ENCODE measurements around the gene ARHGEF19. TPM values are rescaled to one million over a fixed set of nuclear protein-coding genes. Genes with fewer than 3 reads are reported as not detected.
"Not testable (repeated sequence)": the region's sequence is repeated elsewhere in the genome, so short reads cannot be mapped to it uniquely, and the experiment has no call there.

Gene ARHGEF19
- polyA plus RNA-seq, 1 donor, result 2.5 TPM

DNA sequence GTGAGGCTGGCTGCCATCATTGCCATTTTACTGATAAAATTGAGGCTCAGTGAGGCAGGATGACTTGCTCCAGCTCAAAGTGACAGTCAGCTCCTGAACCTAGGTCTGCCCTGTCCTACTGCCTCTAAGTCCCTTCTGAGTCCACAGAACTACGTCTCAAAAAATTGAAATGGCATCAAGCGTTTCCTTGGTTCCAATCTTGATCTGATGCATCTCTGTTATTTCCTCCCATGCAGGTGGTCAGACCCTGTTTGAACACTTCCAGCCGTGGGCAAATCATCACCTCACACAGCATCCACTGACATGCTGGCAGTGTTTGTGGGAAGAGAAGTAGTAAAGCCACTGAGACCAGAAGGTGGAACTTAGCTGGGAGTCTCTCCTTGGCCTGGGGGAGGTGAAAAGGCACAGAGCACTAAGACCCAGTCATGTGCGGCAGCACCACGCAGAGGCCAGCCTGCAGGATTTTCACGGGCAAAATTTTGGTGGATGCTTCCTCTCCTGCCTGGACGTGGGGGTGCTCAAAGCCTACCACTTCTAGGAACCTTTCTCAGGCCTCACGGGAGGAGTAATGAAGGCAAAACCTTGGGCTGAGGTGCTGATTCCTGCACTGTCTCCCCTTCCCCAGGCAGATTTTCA, 32.3 kb upstream of the ARHGEF19 start:
- DNase-seq (ENCODE audit: low read depth), result no peak

DNA sequence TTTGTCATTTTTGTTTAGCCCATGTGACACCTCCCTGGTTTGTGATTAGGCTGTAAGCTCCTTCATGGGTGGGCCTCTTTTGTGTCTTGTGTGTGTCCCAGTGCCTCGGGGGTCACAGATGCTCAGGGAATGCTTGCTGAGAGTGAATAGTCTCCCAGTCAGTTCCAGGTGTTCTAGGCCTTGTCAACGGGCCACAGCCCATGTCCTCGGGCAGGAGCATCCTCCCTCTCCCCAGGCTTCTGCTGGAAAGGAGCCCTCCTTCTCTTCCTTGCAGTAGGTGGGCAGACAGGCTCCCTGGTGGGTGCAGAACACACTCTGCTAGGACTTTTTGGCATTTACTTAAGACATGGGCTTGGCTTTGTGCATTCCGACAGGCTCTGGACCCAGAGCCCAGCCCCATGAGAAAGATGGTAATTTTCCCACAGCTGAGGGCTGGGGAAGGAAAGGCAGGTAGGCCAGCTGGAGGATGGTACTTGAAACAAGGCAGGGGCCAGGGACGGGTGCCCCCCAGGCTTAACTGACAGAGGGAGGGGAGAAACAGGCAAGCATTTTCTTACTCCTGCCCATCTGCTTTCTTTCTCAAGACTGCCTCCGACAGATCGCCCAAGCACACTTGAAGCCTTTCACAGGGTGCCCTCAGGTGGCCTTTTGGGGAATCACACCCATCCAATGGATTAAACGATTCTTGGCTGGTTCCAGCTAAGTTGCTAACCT, 31.6 kb upstream of the ARHGEF19 start:
- DNase-seq (ENCODE audit: low read depth), result no peak

DNA sequence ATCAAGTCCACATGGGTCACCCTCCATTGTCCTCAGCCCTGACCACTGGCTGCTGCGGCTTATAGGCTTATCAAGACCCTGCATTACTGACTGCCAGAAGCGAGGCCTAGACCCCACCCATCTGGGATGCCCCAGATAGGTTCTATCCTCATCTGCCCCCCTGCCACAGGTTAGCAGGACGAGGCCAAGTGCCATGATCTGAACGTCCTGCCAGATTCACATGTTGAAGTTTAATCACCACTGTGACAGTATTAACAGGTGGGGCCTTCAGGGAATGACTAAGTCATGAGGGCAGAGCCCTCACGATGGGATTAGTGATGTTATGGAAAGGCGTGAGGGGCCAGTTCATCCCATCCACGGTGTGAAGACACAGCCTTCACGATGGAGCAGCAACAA, 30.8 kb upstream of the ARHGEF19 start:
- DNase-seq (ENCODE audit: low read depth), result no peak

DNA sequence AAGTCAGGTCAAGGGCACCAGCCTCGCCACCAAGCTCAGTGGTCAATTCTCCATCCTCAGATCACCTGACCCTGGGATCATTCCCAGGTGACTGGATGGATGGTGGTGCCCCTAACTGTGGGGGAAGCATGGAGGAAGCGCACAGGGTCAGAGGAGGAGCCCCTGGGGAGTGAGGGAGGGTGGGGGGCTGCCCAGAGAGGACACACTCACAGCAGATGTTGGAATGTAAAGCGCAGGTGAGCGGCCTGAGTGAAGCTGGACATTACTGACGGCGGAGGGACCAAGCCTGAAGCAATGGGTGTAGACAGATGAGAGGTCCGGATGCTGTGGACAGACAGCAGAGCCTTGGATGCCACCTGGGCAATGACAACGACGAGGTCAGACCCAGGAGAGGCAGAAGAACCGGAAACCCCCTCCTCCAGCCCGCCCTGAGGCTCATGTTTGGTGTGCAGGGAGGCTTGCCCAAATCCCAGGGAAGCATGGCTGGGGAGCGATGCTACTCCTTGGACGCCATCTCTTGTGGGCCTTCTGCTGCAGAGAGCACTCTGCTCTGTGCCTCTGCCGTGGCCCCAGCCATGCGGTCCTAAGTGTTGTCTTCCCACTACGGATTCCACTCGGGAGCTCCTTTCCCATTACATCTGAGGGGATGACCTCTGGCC, 30.2 kb upstream of the ARHGEF19 start:
- no peak for DNase-seq (ENCODE audit: low read depth)

DNA sequence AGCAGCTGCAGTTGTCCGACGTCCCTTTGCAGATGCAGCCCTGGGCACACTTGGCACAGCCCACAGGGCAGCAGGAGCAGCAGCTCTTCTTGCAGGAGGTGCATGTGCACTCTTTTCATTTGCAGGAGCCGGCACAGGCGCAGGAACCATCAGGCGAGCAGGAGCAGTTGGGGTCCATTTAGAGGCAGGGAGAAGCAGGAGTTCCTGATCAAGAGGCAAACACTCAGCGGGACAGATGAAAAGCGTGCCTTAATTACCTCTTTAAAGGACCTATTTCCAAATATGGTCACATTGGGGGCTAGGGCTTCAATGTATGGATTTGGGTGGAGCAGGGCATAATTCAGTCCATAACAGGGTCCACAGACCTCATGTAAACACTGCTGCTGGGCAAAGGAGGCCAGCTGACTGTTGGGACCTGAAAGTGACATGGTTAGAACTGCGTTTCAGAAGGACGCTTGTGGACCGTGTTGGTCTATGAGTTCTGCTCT, 28.8 kb upstream of the ARHGEF19 start:
- no peak for DNase-seq (ENCODE audit: low read depth)

DNA sequence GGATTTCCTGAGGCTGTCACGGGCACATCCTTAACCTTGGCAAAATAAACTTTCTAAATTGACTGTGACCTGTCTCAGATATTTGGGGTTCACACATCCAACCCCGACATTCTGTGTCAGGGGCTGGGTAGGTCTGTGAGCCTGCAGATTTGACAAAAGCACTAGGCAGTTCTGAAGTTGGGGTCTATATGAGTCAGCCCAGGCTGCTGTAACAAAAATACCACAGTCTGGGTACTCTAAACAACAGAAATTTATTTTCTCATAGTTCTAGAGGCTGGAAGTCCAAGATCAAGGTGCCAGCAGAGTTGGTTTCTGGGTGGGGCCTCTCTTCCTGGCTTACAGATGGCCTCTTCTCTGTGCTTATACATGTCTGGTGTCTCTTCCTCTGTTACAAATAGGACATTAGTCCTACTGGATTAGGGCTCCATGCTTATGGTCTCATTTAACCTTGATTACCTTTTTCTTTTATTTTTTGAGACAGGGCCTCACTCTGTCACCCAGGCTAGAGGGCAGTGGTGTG, 27.6 kb upstream of the ARHGEF19 start:
- no peak for DNase-seq (ENCODE audit: low read depth)

DNA sequence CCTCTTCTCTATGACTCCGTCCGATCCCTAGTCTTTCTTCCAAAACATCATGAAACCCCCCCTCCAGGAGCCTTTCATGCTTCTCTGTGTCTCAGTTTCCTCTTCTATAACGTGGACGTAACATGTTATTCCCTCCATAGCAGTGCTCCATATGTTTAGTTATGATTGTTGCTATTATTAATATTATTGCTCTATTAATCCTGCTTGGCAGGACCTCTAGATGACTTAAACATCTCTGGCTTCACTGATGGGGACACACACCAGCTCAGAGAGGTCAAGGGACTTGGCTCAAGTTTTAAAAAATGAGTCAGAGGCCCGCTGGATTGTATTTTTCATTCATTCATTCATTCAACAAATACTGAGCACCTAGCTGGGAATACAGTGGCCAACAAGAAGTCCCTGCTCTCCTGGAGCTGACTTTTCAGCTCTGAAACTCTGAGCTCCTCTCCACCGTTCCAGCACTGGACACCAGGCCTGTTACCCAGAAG, 24.9 kb upstream of the ARHGEF19 start:
- DNase-seq (ENCODE audit: low read depth), result no peak

DNA sequence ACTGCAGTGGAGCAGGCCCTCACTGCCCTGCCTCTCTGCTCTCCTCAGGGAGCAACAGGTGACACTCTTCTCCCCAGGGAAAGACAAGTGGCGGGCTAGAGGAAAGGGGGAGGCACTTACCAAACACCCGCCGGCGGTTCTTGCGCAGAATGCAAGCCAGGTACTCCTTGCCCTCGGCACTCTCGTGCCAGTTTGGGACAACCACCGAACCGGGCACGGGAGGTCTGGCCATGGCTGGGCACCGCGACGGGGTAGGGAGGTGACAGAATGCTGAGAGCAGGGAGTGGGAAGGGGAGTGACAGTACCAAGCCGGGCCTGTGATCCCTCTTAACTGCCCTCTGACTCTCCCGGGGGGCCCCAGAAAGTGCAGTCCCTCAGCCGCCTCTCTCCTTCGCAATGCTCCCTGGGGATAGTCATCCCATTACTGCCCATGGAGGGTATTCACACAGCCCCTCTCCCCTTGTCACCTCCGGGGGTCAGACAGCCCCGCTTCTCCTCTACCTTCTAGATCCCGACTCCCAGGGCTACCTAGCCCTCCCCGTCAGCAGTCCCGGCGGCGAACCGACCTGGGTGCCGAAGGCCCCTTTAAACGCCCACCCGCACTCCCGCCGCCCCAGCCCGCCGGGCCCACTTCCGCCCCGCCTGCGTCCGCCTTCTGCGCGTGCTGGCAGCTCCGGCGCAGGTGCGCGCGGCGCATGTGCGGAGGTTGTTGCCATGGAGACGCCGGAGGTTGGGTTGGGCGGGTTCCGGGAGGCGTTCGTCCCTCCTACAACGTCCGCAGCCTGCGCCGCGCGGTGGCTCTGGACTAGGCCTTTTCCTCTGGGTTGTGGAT, 24.3 kb upstream of the ARHGEF19 start, which contains the start of gene CPLANE2:
TSS of gene CPLANE2 (minus strand) at position 673 of the 832 bp plus-strand sequence. CDS start at position 232, 441 bp downstream.
- peak; percentile 84 for DNase-seq (ENCODE audit: low read depth)

DNA sequence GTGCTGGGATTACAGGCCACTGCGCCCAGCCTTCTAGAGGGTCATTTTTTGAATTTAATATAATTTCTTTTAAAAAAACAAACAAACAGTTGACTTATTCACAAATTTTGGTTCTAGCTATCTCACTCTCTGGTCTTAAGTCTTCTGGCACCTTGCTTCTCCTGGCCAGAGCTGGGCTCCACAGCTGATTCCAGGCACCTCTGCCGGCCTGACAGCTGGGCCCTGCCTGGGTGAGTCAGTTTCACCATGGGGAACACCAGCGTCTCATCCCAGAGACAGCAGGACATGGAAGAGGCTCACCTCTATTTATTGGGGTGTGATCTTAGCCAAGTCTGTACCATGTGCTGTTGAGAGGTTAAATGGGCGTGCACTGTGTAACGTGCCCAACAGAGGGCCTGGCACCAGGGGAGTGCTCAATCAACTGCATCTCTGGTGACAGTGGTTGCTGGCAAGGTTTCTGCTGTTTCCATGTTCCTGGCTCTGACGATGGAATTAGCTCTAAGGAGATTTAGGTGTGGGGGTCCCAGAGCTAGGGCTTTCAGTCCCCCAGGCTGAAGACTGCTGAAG, 23.6 kb upstream of the ARHGEF19 start:
- no peak for DNase-seq (ENCODE audit: low read depth)

DNA sequence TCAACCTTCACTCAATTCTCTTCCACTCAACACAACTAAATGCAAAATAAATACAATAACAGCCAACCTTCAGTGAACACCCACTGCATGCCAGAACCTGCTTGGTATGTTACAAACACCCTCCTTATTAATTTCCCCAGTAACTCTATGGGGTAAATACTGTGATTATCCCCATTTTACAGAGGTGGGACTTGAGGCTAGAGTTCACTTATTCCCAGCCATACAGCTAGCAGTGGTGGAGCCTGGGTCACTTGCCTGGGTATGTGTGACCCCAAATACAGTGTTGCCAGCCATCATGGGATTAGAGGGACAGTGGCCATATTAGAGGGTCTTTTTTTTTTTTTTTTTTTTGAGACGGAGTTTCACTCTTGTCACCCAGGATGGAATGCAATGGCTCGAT, 22.9 kb upstream of the ARHGEF19 start:
- no peak for DNase-seq (ENCODE audit: low read depth)

DNA sequence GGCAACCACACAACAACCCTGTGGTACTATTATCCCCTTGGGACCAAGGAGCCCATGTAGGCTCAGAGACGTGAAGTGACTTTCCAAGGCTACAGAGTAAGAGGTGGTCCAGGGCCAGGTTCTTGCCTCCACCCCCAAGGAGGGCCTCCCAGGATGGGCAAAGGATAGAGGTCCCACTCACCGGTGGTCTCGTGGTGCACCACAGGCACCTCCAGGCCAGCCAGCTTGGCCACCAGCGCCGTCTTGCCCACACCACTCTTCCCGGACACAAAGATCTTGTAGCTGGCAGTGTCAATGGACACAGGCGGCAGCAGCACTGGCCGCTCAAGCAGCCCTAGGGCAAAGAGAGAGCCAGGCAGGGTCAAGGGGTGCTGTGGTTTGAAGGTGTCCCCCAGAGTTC, 21.0 kb upstream of the ARHGEF19 start:
- DNase-seq (ENCODE audit: low read depth), result no peak

DNA sequence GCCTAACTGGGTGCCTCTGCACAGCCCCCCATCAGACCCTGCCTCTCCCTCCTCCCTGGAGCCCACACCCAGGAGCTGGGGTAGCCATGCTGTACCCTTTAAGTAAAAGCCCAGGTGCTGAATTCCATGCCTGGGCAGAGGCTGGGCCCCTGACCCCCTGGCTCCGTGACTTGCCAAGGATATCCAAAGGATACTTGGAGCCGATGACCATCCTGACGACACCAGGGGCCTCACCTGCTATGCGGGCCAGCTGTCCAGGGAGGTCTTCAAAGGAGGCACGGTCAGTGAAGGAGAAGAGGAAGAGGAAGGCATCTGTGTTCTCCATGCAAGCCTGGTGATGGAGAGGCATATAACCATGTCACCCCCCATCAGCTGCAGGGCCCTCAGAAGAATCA, 19.9 kb upstream of the ARHGEF19 start:
- no peak for DNase-seq (ENCODE audit: low read depth)

DNA sequence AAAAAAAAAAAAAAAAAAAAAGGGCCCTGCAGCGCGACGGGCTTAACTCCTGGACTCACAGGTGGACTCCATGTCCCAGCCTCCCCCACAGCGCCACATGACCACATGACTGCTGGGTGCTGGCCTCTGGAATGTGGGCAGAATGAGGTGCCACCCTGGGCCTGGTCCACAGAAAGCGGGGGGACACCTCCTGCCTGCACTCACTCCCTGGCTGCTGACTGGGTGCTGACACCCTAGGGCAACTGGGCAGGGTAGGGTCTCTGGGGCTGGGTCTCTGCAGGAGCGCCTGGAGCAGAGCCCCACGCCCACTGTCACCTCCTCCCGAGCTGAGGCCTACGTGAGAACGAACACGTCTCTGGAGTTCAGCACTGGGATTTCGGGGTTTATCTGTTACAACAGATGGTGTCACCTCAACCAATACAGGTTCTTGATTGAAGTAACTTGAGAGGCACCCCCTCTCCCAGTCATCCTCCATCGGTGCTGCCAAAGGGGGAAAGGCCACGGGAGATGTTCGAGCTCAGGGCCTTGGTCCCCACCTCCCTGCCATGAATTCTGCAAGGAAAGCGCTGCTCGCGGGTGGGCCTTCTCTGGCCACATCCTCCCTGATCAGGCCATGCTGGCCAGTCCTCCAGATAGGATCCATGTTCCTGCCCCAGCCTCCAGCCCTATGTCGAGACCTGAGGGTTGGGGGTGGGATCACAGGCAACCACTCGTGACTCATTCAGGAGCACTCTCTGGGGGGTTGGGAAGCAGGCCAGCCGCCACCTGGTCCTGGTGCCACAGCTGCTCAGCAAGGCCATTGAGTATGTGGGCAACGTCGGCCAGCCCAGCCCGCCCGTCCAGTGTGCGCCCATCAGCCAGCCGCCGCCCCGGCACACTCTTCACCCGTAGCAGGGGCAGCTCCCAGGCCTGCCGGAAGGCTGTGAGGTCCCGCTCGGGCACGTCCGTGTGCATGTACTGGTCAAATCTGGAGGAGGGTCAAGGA, 19.2 kb upstream of the ARHGEF19 start:
- DNase-seq (ENCODE audit: low read depth), result no peak

DNA sequence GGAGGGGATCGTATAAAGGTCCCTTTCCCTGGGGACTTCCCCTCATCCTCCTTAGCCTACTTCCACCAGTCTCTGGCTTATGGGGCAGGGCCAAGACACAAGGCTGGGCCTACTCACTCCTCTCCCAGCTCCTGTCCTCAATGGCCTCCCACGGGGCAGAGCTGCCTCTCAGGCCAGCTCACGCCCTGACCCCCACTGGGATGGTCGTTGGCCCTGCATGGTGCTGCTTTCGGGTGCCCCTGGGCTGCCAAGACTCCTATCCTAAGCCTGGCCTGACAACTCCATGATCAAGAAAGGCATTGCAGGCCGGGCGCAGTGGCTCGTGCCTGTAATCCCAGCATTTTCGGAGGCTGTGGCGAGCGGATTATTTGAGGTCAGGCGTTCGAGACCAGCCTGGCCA, 18.3 kb upstream of the ARHGEF19 start:
- no peak for DNase-seq (ENCODE audit: low read depth)

DNA sequence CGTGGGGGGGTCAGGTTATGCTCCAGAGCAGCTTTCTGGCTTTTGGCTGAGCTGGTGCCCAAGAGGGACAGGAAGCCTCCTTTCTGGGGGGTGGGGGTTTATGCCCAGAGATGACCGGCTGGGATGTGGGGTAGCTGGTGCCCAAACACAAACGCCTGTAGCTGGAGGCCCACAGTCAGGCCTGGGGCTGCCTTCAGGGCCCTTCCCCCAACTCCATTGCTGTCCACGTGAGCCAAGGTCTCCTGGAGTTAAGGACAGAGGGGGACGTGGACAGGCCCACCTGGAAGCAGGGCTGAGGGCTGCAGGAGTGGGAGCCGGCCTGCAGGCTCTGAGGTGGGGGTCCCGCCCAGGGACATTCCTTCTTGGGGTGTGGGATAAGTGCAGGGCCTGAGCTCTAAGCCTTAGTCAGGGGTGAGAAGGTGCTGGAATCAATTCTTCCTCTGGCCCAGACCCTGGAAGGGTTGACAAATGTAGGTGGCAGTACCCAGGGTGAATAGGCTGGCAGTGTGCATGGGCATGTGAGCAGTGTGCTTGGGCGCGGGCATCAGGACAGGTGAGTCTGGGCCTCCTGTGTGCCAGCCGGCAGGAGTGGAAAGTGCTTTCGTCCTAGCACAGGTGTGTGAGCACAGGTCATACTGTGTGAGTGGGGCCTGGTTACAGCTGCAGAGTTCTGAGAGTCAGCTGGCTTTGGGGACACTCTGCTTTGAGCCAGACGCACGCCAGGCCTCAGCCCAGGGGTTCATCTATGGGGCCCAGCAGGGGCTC, 17.7 kb upstream of the ARHGEF19 start:
- no peak for DNase-seq (ENCODE audit: low read depth)

DNA sequence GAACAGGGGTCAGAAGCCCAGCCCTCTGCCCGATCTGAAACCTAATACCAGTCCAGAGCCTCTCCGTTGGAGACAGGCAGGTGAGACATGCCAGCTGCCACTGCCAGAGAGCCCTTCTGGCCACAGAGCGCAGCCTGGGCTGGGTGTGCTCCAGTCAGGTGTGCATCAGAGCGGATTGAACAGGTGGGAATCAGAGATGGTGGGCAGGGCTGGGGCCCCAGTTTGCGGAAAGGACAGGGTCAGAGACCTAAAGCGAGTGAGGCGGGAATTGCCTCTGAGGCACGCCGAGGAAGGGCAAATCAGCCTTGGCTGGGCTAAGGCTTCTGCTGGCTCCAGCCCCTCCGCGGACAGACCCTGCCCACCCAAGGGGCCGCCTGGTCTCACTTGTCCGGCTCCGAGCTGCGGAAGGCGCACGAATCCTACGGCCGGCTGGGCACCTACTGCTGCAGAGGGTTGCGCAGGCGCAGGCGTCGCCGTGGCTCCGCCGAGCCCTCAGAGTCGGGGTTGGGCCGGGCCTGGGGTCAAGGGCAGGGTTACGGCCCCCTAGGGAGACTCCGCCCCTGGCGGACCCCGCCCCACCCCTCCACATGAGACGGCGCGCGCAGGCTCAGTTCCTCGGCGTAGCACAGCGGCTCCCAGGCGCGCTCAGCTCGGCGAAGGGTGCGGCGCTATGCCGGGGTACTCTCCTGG, 14.2 kb upstream of the ARHGEF19 start:
- no peak for DNase-seq (ENCODE audit: low read depth)

DNA sequence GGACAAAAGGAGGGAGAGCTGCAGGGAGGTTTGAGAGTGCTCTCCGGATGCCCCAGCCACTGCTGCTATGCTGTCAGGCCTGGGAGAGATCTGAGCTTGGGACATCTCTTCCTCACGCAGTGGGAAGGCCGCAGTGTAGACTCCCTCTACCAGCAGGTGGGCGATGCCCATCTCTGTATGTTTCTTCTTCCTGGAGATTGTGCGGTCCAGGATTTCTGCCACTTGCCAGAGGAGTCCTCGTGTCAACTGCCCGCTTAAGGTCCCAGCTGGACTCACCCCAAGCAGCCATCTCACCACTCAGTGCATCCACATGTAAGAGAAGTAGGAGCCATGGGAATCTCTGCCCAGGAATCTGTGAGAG, 13.7 kb upstream of the ARHGEF19 start:
- no peak for DNase-seq (ENCODE audit: low read depth)

DNA sequence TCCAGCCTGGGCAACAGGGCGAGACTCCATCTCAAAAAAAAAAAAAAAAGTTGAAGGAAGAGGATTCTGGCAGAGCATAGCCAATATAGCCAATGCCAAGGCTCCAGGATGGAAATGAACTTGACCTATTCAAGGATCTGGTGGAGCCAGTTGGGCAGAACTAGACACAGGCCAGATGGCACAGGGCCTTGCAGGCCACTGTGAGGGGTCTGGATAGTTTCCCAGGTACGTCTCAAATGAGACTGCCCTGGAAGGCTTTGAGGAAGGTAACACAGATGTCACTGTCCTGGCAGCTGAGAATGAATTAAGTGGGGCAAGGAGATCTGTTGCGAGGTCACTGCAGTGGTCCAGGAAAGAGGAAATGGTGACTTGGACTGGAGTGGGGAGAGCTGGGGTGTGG, 12.0 kb upstream of the ARHGEF19 start:
- no peak for DNase-seq (ENCODE audit: low read depth)

DNA sequence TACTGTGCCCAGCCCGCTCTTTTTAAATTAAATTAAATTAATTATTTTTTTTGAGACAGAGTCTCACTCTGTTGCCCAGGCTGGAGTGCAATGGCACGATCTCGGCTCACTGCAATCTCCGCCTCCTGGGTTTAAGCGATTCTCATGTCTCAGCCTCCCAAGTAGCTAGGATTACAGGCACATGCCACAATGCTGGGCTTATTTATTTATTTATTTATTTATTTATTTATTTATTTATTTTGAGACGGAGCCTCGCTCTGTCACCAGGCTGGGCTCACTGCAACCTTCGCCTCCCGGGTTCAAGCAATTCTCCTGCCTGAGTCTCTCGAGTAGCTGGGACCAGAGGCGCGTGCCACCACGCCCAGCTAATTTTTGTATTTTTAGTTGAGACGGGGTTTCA, 10.3 kb upstream of the ARHGEF19 start:
- not testable (repeated sequence) for DNase-seq (ENCODE audit: low read depth)

All from forelimb muscle (tissue), 1 donor.